HG02870 (cell line): ENCODE results near the gene CSMD2.

Experiments used
- ATAC-seq: cut with Tn5 transposase; IDR thresholded peaks from one replicate; pipeline ENCODE4 v1.9.1; 2021; ENCODE audit warnings: mild to moderate bottlenecking, moderate library complexity; ENCODE audit not compliant: unreplicated experiment

CSMD2 gene

GRCh38 chr1:33657833-33658232 lies 507.2 kb downstream of the CSMD2 start:
- ATAC-seq, result no peak

GRCh38 chr1:33656467-33657005 lies 508.5 kb downstream of the CSMD2 start:
- no peak for ATAC-seq

GRCh38 chr1:33655496-33655895 lies 509.5 kb downstream of the CSMD2 start:
- no peak for ATAC-seq

GRCh38 chr1:33654267-33654834 lies 510.7 kb downstream of the CSMD2 start:
- ATAC-seq, result no peak

GRCh38 chr1:33653226-33653625 lies 511.8 kb downstream of the CSMD2 start:
- ATAC-seq, result no peak

GRCh38 chr1:33650708-33651107 lies 514.3 kb downstream of the CSMD2 start:
- no peak for ATAC-seq

GRCh38 chr1:33649759-33650158 lies 515.3 kb downstream of the CSMD2 start:
- ATAC-seq, result no peak

- ATAC-seq, result no peak
Measured at GRCh38 chr1:33643216-33643615, 521.8 kb downstream of the CSMD2 start.

GRCh38 chr1:33641104-33641830 lies 523.8 kb downstream of the CSMD2 start:
- ATAC-seq, result no peak

GRCh38 chr1:33640114-33640660 lies 524.8 kb downstream of the CSMD2 start:
- ATAC-seq, result no peak

- ATAC-seq, result no peak
Measured at GRCh38 chr1:33637846-33638440, 527.1 kb downstream of the CSMD2 start.

- ATAC-seq, result no peak
Measured at GRCh38 chr1:33636209-33636608, 528.8 kb downstream of the CSMD2 start.

GRCh38 chr1:33635336-33636012 lies 529.6 kb downstream of the CSMD2 start:
- no peak for ATAC-seq

- no peak for ATAC-seq
Measured at GRCh38 chr1:33634806-33635205, 530.2 kb downstream of the CSMD2 start.

- ATAC-seq, result no peak
Measured at GRCh38 chr1:33634143-33634542, 530.9 kb downstream of the CSMD2 start.

GRCh38 chr1:33633019-33633801 lies 531.8 kb downstream of the CSMD2 start:
- ATAC-seq, result no peak

GRCh38 chr1:33630686-33631085 lies 534.3 kb downstream of the CSMD2 start:
- ATAC-seq, result no peak

GRCh38 chr1:33626801-33627200 lies 538.2 kb downstream of the CSMD2 start:
- no peak for ATAC-seq

- ATAC-seq, result no peak
Measured at GRCh38 chr1:33624991-33625870, 539.8 kb downstream of the CSMD2 start.
